ENCODE measurements around the gene FSHR. TPM values are rescaled to one million over a fixed set of nuclear protein-coding genes. Genes with fewer than 3 reads are reported as not detected.

Gene FSHR
- total RNA-seq, 1 donor from 2014 or later = not detected

GRCh38 chr2:49080681-49081080 lies 73.6 kb downstream of the FSHR start:
- Histone ChIP-seq H3K27ac (no peak overlapping the region), H3K27me3 (no peaks in the 10 kb centered on the region), H3K36me3 (no peaks in the 10 kb centered on the region), H3K4me3 (no peak overlapping the region), H3K9me3 (no peaks in the 10 kb centered on the region), H3K4me1 (no peaks in the 10 kb centered on the region)
- TF ChIP-seq CTCF (IDR thresholded peaks at IDR 0.05) (no peak), POLR2A (IDR thresholded peaks at IDR 0.05) (no peak), POLR2AphosphoS5 (IDR thresholded peaks at IDR 0.05; ENCODE audit: insufficient read depth in 1 of 2, low read depth in 1 of 2) (no peak)
- intact Hi-C loops (cut with DNase I) = no loop called here
- DNase-seq (ENCODE audit: extremely low spot score in 2 of 2) = no peak

GRCh38 chr2:49070716-49071115 lies 83.6 kb downstream of the FSHR start:
- H3K27me3 ChIP-seq = no peaks in the 10 kb centered on the region
- intact Hi-C loops (cut with DNase I) = no loop called here
- no peaks in the 10 kb centered on the region for H3K4me1 ChIP-seq
- TF ChIP-seq POLR2AphosphoS5 (IDR thresholded peaks at IDR 0.05; ENCODE audit: insufficient read depth in 1 of 2, low read depth in 1 of 2) = no peak
- TF ChIP-seq CTCF (IDR thresholded peaks at IDR 0.05) = no peak
- TF ChIP-seq POLR2A (IDR thresholded peaks at IDR 0.05) = no peak
- no peaks in the 10 kb centered on the region for H3K36me3 ChIP-seq
- no peak overlapping the region for H3K4me3 ChIP-seq
- no peaks in the 10 kb centered on the region for H3K9me3 ChIP-seq
- DNase-seq (ENCODE audit: extremely low spot score in 2 of 2) = no peak
- no peak overlapping the region for H3K27ac ChIP-seq

- H3K27ac ChIP-seq = no peak overlapping the region
- intact Hi-C loops (cut with DNase I) = no loop called here
These were observed 84.5 kb downstream of the FSHR start for GRCh38 chr2:49069829-49070228.

GRCh38 chr2:49068613-49069012 lies 85.7 kb downstream of the FSHR start:
- Histone ChIP-seq H3K4me3 (no peak overlapping the region), H3K4me1 (no peaks in the 10 kb centered on the region), H3K36me3 (no peaks in the 10 kb centered on the region), H3K27me3 (no peaks in the 10 kb centered on the region), H3K27ac (no peak overlapping the region), H3K9me3 (no peaks in the 10 kb centered on the region)
- TF ChIP-seq POLR2AphosphoS5 (IDR thresholded peaks at IDR 0.05; ENCODE audit: insufficient read depth in 1 of 2, low read depth in 1 of 2) (no peak), POLR2A (IDR thresholded peaks at IDR 0.05) (no peak), CTCF (IDR thresholded peaks at IDR 0.05) (no peak)
- no peak for DNase-seq (ENCODE audit: extremely low spot score in 2 of 2)
- intact Hi-C loops (cut with DNase I) = no loop called here

More at GRCh38 chr2:49069829-49070228, 84.5 kb downstream of the FSHR start:
- DNase-seq (ENCODE audit: extremely low spot score in 2 of 2) = no peak
- no peaks in the 10 kb centered on the region for H3K9me3 ChIP-seq
- H3K27me3 ChIP-seq = no peaks in the 10 kb centered on the region
- no peak overlapping the region for H3K4me3 ChIP-seq
- TF ChIP-seq POLR2AphosphoS5 (IDR thresholded peaks at IDR 0.05; ENCODE audit: insufficient read depth in 1 of 2, low read depth in 1 of 2) (no peak), POLR2A (IDR thresholded peaks at IDR 0.05) (no peak), CTCF (IDR thresholded peaks at IDR 0.05) (no peak)
- H3K4me1 ChIP-seq = no peaks in the 10 kb centered on the region
- H3K36me3 ChIP-seq = no peaks in the 10 kb centered on the region

GRCh38 chr2:49067971-49068370 lies 86.3 kb downstream of the FSHR start:
- Histone ChIP-seq H3K36me3 (no peaks in the 10 kb centered on the region), H3K9me3 (no peaks in the 10 kb centered on the region), H3K27ac (no peak overlapping the region), H3K27me3 (no peaks in the 10 kb centered on the region), H3K4me1 (no peaks in the 10 kb centered on the region), H3K4me3 (no peak overlapping the region)
- intact Hi-C loops (cut with DNase I) = no loop called here
- TF ChIP-seq POLR2AphosphoS5 (IDR thresholded peaks at IDR 0.05; ENCODE audit: insufficient read depth in 1 of 2, low read depth in 1 of 2) = no peak
- TF ChIP-seq POLR2A (IDR thresholded peaks at IDR 0.05) = no peak
- TF ChIP-seq CTCF (IDR thresholded peaks at IDR 0.05) = no peak
- no peak for DNase-seq (ENCODE audit: extremely low spot score in 2 of 2)
